RWPE1 (cell line): Measurements from ENCODE around the gene SLC25A27.

Source experiments
- CTCF ChIA-PET: fragments of 350-600 bp; sonication (Branson Sonifier 250); formaldehyde crosslinking; extraction: SDS; loops from one replicate; lab custom pipeline; 2021; lab: Yijun Ruan, JAX
- POLR2A ChIA-PET: fragments of 400-600 bp; formaldehyde crosslinking; extraction: SDS; loops from one replicate; lab custom pipeline; 2020; ENCODE audit warnings: antibody characterized with exemption; ENCODE audit not compliant: low non-redundant PET; lab: Yijun Ruan, JAX
- DNase-seq: peaks from one replicate; pipeline ENCODE4 v3.0.0; 2012; ENCODE audit warnings: low spot score
- H3K27ac ChIP-seq: fragments of 450-650 bp; 2 replicates; pipeline ENCODE4 v1.5.1; 2017
- CTCF ChIP-seq: fragments of 450-650 bp; conservative IDR thresholded peaks from 2 replicates; pipeline ENCODE4 v1.5.1; 2017; ENCODE audit warnings: low read depth, mild to moderate bottlenecking

Gene SLC25A27

GRCh38 chr6:46684771-46685170 is 32.0 kb downstream of the SLC25A27 start:
- ChIA-PET CTCF (no interaction called here), POLR2A (no interaction called here)
- TF ChIP-seq CTCF, result no peak
- DNase-seq, result peak; percentile 10
- H3K27ac ChIP-seq, result no peak overlapping the region

- ChIA-PET CTCF (no interaction called here), POLR2A (no interaction called here)
- DNase-seq, result no peak
- no peak for TF ChIP-seq CTCF
- H3K27ac ChIP-seq, result no peak within 1 kb of the TSS
Measured at GRCh38 chr6:46687619-46688097, 34.9 kb downstream of the SLC25A27 start, which contains the start of gene TDRD6. Gene TDRD6 (plus strand): TSS chr6:46687885. CDS start chr6:46688129, 244 bp downstream.

- ChIA-PET CTCF (no interaction called here), POLR2A (no interaction called here)
- no peak overlapping the region for H3K27ac ChIP-seq
- TF ChIP-seq CTCF, result no peak
- DNase-seq, result no peak
Measured at GRCh38 chr6:46688117-46688965, 35.6 kb downstream of the SLC25A27 start.

GRCh38 chr6:46688966-46689335 is 36.2 kb downstream of the SLC25A27 start:
- DNase-seq, result no peak
- TF ChIP-seq CTCF, result no peak
- no peak overlapping the region for H3K27ac ChIP-seq
- ChIA-PET CTCF (no interaction called here), POLR2A (no interaction called here)

GRCh38 chr6:46689657-46690056 is 36.9 kb downstream of the SLC25A27 start:
- no peak for TF ChIP-seq CTCF
- ChIA-PET POLR2A (no interaction called here), CTCF (interaction anchor here (0.5 to 0.8 kb wide), 5 partner anchors 12 to 645 kb away, joined by 3 to 5 read pairs (median 3); no protein-coding TSS in a partner anchor)
- no peak for DNase-seq
- no peak overlapping the region for H3K27ac ChIP-seq

GRCh38 chr6:46690141-46690755 is 37.5 kb downstream of the SLC25A27 start:
- no peak overlapping the region for H3K27ac ChIP-seq
- DNase-seq, result no peak
- ChIA-PET POLR2A (no interaction called here), CTCF (interaction anchor here (0.5 to 0.8 kb wide), 5 partner anchors 12 to 645 kb away, joined by 3 to 5 read pairs (median 3); no protein-coding TSS in a partner anchor)
- no peak for TF ChIP-seq CTCF
